Fibroblast of lung (primary cell): Measurements from ENCODE around the gene IL21R. TPM values are rescaled to one million over a fixed set of nuclear protein-coding genes. Genes with fewer than 3 reads are reported as not detected.

Experiments used
- DNase-seq, 2 donors: peaks; one replicate each; pipeline versions ENCODE4 v3.0.0 to v3.0.0-alpha.2; 2010; ENCODE audit warnings: low read depth in 2 of 2
- H2AFZ ChIP-seq: 2 replicates; pipeline ENCODE4 v1.5.1; 2012; ENCODE audit warnings: low read length, control low read depth, inconsistent platforms
- H3K27ac ChIP-seq: 2 replicates; pipeline ENCODE4 v1.5.1; 2011; ENCODE audit warnings: low read length, control low read depth; ENCODE audit not compliant: insufficient read depth
- H3K27me3 ChIP-seq: 2 replicates; pipeline ENCODE4 v1.5.1; 2011; ENCODE audit warnings: mild to moderate bottlenecking, low read length; ENCODE audit not compliant: control insufficient read depth, insufficient read depth
- H3K36me3 ChIP-seq: 2 replicates; pipeline ENCODE4 v1.5.1; 2011; ENCODE audit warnings: low read length; ENCODE audit not compliant: control insufficient read depth, insufficient read depth
- H3K4me1 ChIP-seq: 2 replicates; pipeline ENCODE4 v1.5.1; 2011; ENCODE audit warnings: low read length; ENCODE audit not compliant: control insufficient read depth, insufficient read depth; ENCODE audit errors: extremely low read depth
- H3K4me2 ChIP-seq: 2 replicates; pipeline ENCODE4 v1.5.1; 2011; ENCODE audit warnings: low read length, control low read depth; ENCODE audit not compliant: insufficient read depth; ENCODE audit errors: extremely low read depth
- H3K4me3 ChIP-seq, 4 experiments: fragments of 200-600 bp in 1 of 4; sonication (generic) in 1 of 4; replicated peaks in 1 of 4; 2 replicates each; pipeline ENCODE4 v1.5.1; 2011 to 2016; ENCODE audit warnings: low read length in 4 of 4, low read depth in 3 of 4, mild to moderate bottlenecking in 3 of 4, control low read depth in 2 of 4, inconsistent platforms in 1 of 4, mixed read lengths in 1 of 4; ENCODE audit not compliant: insufficient read depth in 1 of 4; ENCODE audit errors: control extremely low read depth in 1 of 4
- H3K79me2 ChIP-seq: 2 replicates; pipeline ENCODE4 v1.5.1; 2012; ENCODE audit warnings: mild to moderate bottlenecking, low read length, inconsistent platforms; ENCODE audit not compliant: control insufficient read depth, insufficient read depth
- H3K9ac ChIP-seq: 2 replicates; pipeline ENCODE4 v1.5.1; 2011; ENCODE audit warnings: mild to moderate bottlenecking, low read length, control low read depth; ENCODE audit not compliant: insufficient read depth
- H3K9me3 ChIP-seq: 2 replicates; pipeline ENCODE4 v1.5.1; 2012; ENCODE audit warnings: low read depth, low read length; ENCODE audit not compliant: control insufficient read depth, insufficient read depth
- H4K20me1 ChIP-seq: 2 replicates; pipeline ENCODE4 v1.5.1; 2011; ENCODE audit warnings: low read length; ENCODE audit not compliant: control insufficient read depth, insufficient read depth; ENCODE audit errors: extremely low read depth
- EZH2 ChIP-seq: IDR thresholded peaks from 2 replicates; pipeline ENCODE4 v1.5.1; 2012; ENCODE audit warnings: low read length, control low read depth, mild to moderate bottlenecking; ENCODE audit errors: missing control alignments
- polyA plus RNA-seq, 2 donors: library from polyadenylated mRNA; depleted of rRNA in 1 of 2; stranded (reverse) in 1 of 2; unstranded in 1 of 2; fragments of >200 nt; gene quantifications; 2 replicates each; pipeline ENCODE4 v1.2.1, GENCODE V29; 2011 to 2012; ENCODE audit warnings: missing spikeins in 1 of 2
- total RNA-seq: library from RNA; depleted of rRNA; stranded (reverse); fragments of >200 nt; gene quantifications from 2 replicates; pipeline ENCODE4 v1.2.1, GENCODE V29; 2014
- TF ChIP-seq, protein P1 (sequence below), 2 donors: IDR thresholded peaks in 1 of 2; conservative IDR thresholded peaks in 1 of 2; 1 replicate in 1 of 2; 2 replicates in 1 of 2; pipeline ENCODE4 v1.5.1; 2011 to 2012; ENCODE audit warnings: low read length in 2 of 2, control low read depth in 1 of 2, inconsistent platforms in 1 of 2, low read depth in 1 of 2, mild to moderate bottlenecking in 1 of 2

Gene IL21R
- total and polyA plus RNA-seq, 2 donors (not counting 1 experiment from before 2014, with no cell fraction given), result 0.95 to 7.4 TPM

DNA sequence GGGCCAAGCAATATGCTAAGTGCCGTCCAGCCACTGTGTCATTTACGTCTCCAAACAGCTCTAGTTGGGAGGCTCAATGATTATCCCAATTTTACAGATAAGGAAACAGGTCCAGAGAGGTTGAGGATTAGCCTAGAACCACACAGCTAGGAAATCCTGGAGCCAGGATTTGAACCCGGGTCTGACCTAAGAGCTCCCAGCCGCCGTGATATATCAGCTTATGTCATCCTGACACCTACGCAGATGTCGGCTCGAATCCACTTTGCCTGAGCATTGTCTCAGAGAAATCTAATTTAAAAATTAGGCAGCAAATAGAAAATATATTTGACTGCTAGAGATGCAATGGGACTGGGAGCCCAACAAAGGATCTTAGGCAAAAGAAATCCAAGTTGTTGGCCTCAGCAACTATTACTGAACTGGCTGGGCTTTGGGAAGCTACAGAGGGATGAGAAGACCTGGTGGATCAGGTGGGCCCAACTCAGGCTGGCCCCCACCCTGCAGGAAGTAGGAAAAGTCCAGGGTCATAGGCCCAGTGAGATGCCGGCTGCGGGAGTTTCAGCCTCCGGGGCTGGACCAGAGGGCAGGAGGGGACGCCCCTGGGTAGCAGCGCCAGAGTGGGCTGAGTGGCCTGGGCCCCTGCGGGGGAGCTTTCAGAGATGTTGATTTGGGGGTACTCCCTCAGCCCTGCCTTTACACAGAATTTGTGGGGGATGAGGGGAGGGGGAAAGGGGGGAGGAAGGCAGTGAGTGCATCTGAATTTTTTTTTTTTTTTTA is 35.1 kb upstream of the IL21R start:
- no peak overlapping the region for H3K27ac ChIP-seq
- H3K9ac ChIP-seq, result no peak overlapping the region
- no peak overlapping the region for H2AFZ ChIP-seq

GRCh38 chr16:27367461-27368357 is 34.3 kb upstream of the IL21R start:
- no peaks in the 10 kb centered on the region for H3K9me3 ChIP-seq
- H3K4me2 ChIP-seq, result peak overlapping the region; percentile 30
- peak overlapping the region; percentile 13 for H2AFZ ChIP-seq
- peaks cover 10% of the 10 kb centered on the region for H3K36me3 ChIP-seq
- peaks cover 7% of the 10 kb centered on the region for H3K4me1 ChIP-seq
- H3K9ac ChIP-seq, result no peak overlapping the region
- TF ChIP-seq, protein P1, sequence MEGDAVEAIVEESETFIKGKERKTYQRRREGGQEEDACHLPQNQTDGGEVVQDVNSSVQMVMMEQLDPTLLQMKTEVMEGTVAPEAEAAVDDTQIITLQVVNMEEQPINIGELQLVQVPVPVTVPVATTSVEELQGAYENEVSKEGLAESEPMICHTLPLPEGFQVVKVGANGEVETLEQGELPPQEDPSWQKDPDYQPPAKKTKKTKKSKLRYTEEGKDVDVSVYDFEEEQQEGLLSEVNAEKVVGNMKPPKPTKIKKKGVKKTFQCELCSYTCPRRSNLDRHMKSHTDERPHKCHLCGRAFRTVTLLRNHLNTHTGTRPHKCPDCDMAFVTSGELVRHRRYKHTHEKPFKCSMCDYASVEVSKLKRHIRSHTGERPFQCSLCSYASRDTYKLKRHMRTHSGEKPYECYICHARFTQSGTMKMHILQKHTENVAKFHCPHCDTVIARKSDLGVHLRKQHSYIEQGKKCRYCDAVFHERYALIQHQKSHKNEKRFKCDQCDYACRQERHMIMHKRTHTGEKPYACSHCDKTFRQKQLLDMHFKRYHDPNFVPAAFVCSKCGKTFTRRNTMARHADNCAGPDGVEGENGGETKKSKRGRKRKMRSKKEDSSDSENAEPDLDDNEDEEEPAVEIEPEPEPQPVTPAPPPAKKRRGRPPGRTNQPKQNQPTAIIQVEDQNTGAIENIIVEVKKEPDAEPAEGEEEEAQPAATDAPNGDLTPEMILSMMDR (conservative IDR thresholded peaks at IDR 0.05 in 1 of 2, IDR thresholded peaks at IDR 0.05 in 1 of 2; ENCODE audit: low read depth in 1 of 2, low read length in 2 of 2), result peak; percentile 59 to 82
- no peak for TF ChIP-seq EZH2
- peak; percentile 46 to 63 for DNase-seq
- peak overlapping the region; percentile 18 for H3K27ac ChIP-seq
- no peak overlapping the region for H3K4me3 ChIP-seq
- no peaks in the 10 kb centered on the region for H3K27me3 ChIP-seq
- no peaks in the 10 kb centered on the region for H4K20me1 ChIP-seq
- no peaks in the 10 kb centered on the region for H3K79me2 ChIP-seq

More for the DNA sequence above, 35.1 kb upstream of the IL21R start:
- H3K79me2 ChIP-seq, result no peaks in the 10 kb centered on the region
- H3K27me3 ChIP-seq, result no peaks in the 10 kb centered on the region
- no peaks in the 10 kb centered on the region for H3K9me3 ChIP-seq
- H3K4me2 ChIP-seq, result no peak overlapping the region
- TF ChIP-seq, protein P1 (conservative IDR thresholded peaks at IDR 0.05 in 1 of 2, IDR thresholded peaks at IDR 0.05 in 1 of 2; ENCODE audit: low read depth in 1 of 2, low read length in 2 of 2), result no peak
- no peak for TF ChIP-seq EZH2
- no peaks in the 10 kb centered on the region for H4K20me1 ChIP-seq
- peaks cover 7% of the 10 kb centered on the region for H3K4me1 ChIP-seq
- H3K36me3 ChIP-seq, result peaks cover 16% of the 10 kb centered on the region
- no peak for DNase-seq
- no peak overlapping the region for H3K4me3 ChIP-seq

GRCh38 chr16:27368358-27368722 is 33.6 kb upstream of the IL21R start:
- Histone ChIP-seq H3K9me3 (no peaks in the 10 kb centered on the region), H3K9ac (no peak overlapping the region), H3K27ac (no peak overlapping the region), H3K27me3 (no peaks in the 10 kb centered on the region), H3K36me3 (peaks cover 4% of the 10 kb centered on the region), H3K4me3 (no peak overlapping the region), H3K79me2 (no peaks in the 10 kb centered on the region), H2AFZ (no peak overlapping the region), H4K20me1 (no peaks in the 10 kb centered on the region), H3K4me1 (peaks cover 7% of the 10 kb centered on the region), H3K4me2 (no peak overlapping the region)
- DNase-seq, result no peak
- no peak for TF ChIP-seq EZH2
- TF ChIP-seq, protein P1 (conservative IDR thresholded peaks at IDR 0.05 in 1 of 2, IDR thresholded peaks at IDR 0.05 in 1 of 2; ENCODE audit: low read depth in 1 of 2, low read length in 2 of 2), result no peak
